Keratinocyte (primary cell): Measurements from ENCODE around the gene GPRC6A. TPM values are rescaled to one million over a fixed set of nuclear protein-coding genes. Genes with fewer than 3 reads are reported as not detected.

Experiments
- DNase-seq: peaks from one replicate; pipeline ENCODE4 v3.0.0-alpha.2; 2011; ENCODE audit warnings: low read depth, missing footprints, low spot score
- FAIRE-seq: peaks from 2 replicates; lab custom pipeline; 2011; peaks lifted over from hg19 to GRCh38; lab: Jason Lieb, UNC
- H2AFZ ChIP-seq: 2 replicates; pipeline ENCODE4 v1.6.0; 2012; ENCODE audit warnings: low read length, control low read depth, inconsistent platforms; ENCODE audit not compliant: control insufficient read depth
- H3K27ac ChIP-seq: 2 replicates; pipeline ENCODE4 v1.5.1; 2011; ENCODE audit warnings: low read length; ENCODE audit not compliant: control insufficient read depth, insufficient read depth
- H3K27me3 ChIP-seq: 3 replicates; pipeline ENCODE4 v1.6.0; 2011; ENCODE audit warnings: low read length; ENCODE audit not compliant: control insufficient read depth, insufficient read depth; ENCODE audit errors: extremely low read depth
- H3K36me3 ChIP-seq, 2 experiments: 2 replicates in 1 of 2; 3 replicates in 1 of 2; pipeline ENCODE4 v1.5.1; 2011; ENCODE audit warnings: low read length in 2 of 2, mild to moderate bottlenecking in 1 of 2; ENCODE audit not compliant: control insufficient read depth in 2 of 2, insufficient read depth in 2 of 2; ENCODE audit errors: extremely low read depth in 1 of 2
- H3K4me1 ChIP-seq: 3 replicates; pipeline ENCODE4 v1.5.1; 2011; ENCODE audit warnings: low read length; ENCODE audit not compliant: control insufficient read depth, insufficient read depth; ENCODE audit errors: extremely low read depth
- H3K4me2 ChIP-seq: 3 replicates; pipeline ENCODE4 v1.6.0; 2011; ENCODE audit warnings: low read depth, low read length; ENCODE audit not compliant: control insufficient read depth, insufficient read depth; ENCODE audit errors: extremely low read depth
- H3K4me3 ChIP-seq, 3 experiments: fragments of 200-600 bp in 1 of 3; sonication (generic) in 1 of 3; 2 replicates in 2 of 3; 3 replicates in 1 of 3; pipeline ENCODE4 v1.5.1; 2011 to 2016; ENCODE audit warnings: low read length in 3 of 3, mild to moderate bottlenecking in 3 of 3, control low read depth in 2 of 3, inconsistent platforms in 1 of 3, low read depth in 1 of 3, mixed read lengths in 1 of 3, mixed run types in 1 of 3, moderate library complexity in 1 of 3; ENCODE audit not compliant: control insufficient read depth in 2 of 3, insufficient read depth in 2 of 3; ENCODE audit errors: extremely low read depth in 1 of 3
- H3K79me2 ChIP-seq: 2 replicates; pipeline ENCODE4 v1.6.0; 2012; ENCODE audit warnings: low read length; ENCODE audit not compliant: control insufficient read depth, insufficient read depth
- H3K9ac ChIP-seq: 3 replicates; pipeline ENCODE4 v1.6.0; 2011; ENCODE audit warnings: low read length; ENCODE audit not compliant: control insufficient read depth, insufficient read depth; ENCODE audit errors: extremely low read depth
- H3K9me1 ChIP-seq: 3 replicates; pipeline ENCODE4 v1.6.0; 2011; ENCODE audit warnings: low read length; ENCODE audit not compliant: control insufficient read depth, insufficient read depth; ENCODE audit errors: extremely low read depth
- H3K9me3 ChIP-seq: 2 replicates; pipeline ENCODE4 v1.5.1; 2012; ENCODE audit warnings: low read depth, low read length; ENCODE audit not compliant: control insufficient read depth
- H4K20me1 ChIP-seq: 3 replicates; pipeline ENCODE4 v1.6.0; 2011; ENCODE audit warnings: low read length; ENCODE audit not compliant: control insufficient read depth, insufficient read depth; ENCODE audit errors: extremely low read depth
- EZH2 ChIP-seq: IDR thresholded peaks from one replicate; pipeline ENCODE4 v1.6.1; 2012; ENCODE audit warnings: inconsistent platforms, mild to moderate bottlenecking, low read length, moderate library complexity
- dilution Hi-C: fragments of 300-500 bp; cut with MboI; formaldehyde crosslinking; loops from one replicate; pipeline ENCODE4 v1.7.0; 2020; ENCODE audit warnings: low sequenced_read_pairs; ENCODE audit not compliant: extremely low pct_ligation_motif_present
- polyA plus RNA-seq, 5 experiments: library from polyadenylated mRNA; depleted of rRNA in 3 of 5; stranded (reverse) in 3 of 5; stranded (forward) in 1 of 5; unstranded in 1 of 5; fragments of >200 nt; gene quantifications; 1 replicate in 1 of 5; 2 replicates in 3 of 5; 3 replicates in 1 of 5; pipeline versions ENCODE4 v1.2.1 to v1.2.3, GENCODE V29; 2011 to 2012; ENCODE audit warnings: missing spikeins in 2 of 5, low read depth in 1 of 5, low replicate concordance in 1 of 5
- TF ChIP-seq, protein P1 (sequence below), 3 experiments: IDR thresholded peaks in 1 of 3; conservative IDR thresholded peaks in 1 of 3; optimal IDR thresholded peaks in 1 of 3; 2 replicates in 2 of 3; 3 replicates in 1 of 3; pipeline versions ENCODE3 to v1.5.1; 2011; ENCODE audit warnings: low read length in 3 of 3, mild to moderate bottlenecking in 3 of 3, moderate library complexity in 2 of 3, control low read depth in 1 of 3, inconsistent platforms in 1 of 3; ENCODE audit not compliant: insufficient read depth in 2 of 3; ENCODE audit errors: extremely low read depth in 1 of 3

The GPRC6A gene
- polyA plus RNA-seq, 1 donor (not counting 4 experiments of a cell fraction or from before 2014, with no cell fraction given), result not detected

DNA sequence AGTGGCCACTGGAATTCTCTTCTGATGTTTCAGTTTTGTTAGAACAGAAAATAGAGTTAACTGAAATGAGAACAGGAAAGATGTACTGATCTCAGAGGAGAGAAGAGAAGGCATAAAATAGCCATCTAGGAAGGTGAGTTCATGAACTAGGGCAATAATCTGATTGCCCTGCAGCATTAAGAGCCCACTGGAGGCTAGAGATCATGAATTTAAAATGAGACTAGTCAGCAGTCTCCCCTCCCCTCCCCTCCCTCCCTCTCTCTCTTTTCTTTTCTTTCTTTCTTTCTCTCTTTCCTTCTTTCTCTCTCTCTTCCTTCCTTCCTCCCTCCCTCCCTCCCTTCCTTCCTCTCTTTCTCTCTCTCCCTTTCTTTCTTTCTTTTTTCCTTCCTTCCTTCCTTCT is 28.9 kb downstream of the GPRC6A start:
- no peak overlapping the region for H2AFZ ChIP-seq

DNA sequence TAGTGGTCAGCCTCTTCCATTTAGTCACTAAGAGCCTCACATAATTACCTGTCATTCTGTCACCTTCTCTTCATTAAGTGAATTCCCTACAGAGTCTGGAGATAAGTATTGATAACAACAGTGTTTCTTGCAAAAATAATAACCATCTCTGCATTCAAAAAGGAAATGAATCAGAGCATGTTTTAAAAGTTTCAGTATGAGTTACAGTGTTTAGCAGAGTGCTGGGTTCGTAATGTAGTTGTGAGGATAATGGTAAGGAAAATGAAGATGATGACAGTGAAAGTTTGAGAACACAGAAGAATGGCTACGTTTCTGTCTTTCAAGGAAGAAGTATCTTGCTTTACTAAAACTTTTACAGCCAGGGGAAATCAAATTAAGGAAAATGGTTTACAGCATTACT is 31.3 kb downstream of the GPRC6A start:
- Histone ChIP-seq H3K79me2 (no peaks in the 10 kb centered on the region), H3K36me3 (no peaks in the 10 kb centered on the region), H4K20me1 (no peaks in the 10 kb centered on the region), H3K9me3 (no peaks in the 10 kb centered on the region), H3K27me3 (no peaks in the 10 kb centered on the region), H3K27ac (no peak overlapping the region), H3K4me3 (no peak overlapping the region), H2AFZ (no peak overlapping the region), H3K4me2 (no peak overlapping the region), H3K9me1 (no peaks in the 10 kb centered on the region), H3K4me1 (no peaks in the 10 kb centered on the region), H3K9ac (no peak overlapping the region)
- no peak for FAIRE-seq
- DNase-seq, result no peak
- TF ChIP-seq, protein P1, sequence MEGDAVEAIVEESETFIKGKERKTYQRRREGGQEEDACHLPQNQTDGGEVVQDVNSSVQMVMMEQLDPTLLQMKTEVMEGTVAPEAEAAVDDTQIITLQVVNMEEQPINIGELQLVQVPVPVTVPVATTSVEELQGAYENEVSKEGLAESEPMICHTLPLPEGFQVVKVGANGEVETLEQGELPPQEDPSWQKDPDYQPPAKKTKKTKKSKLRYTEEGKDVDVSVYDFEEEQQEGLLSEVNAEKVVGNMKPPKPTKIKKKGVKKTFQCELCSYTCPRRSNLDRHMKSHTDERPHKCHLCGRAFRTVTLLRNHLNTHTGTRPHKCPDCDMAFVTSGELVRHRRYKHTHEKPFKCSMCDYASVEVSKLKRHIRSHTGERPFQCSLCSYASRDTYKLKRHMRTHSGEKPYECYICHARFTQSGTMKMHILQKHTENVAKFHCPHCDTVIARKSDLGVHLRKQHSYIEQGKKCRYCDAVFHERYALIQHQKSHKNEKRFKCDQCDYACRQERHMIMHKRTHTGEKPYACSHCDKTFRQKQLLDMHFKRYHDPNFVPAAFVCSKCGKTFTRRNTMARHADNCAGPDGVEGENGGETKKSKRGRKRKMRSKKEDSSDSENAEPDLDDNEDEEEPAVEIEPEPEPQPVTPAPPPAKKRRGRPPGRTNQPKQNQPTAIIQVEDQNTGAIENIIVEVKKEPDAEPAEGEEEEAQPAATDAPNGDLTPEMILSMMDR (optimal IDR thresholded peaks at IDR 0.05 in 1 of 3, IDR thresholded peaks at IDR 0.05 in 1 of 3, conservative IDR thresholded peaks at IDR 0.05 in 1 of 3; ENCODE audit: extremely low read depth in 1 of 3, insufficient read depth in 2 of 3, low read length in 3 of 3), result no peak
- no peak for TF ChIP-seq EZH2
- dilution Hi-C loops, result no loop called here

More for the DNA sequence above, 28.9 kb downstream of the GPRC6A start:
- Histone ChIP-seq H3K4me1 (no peaks in the 10 kb centered on the region), H4K20me1 (no peaks in the 10 kb centered on the region), H3K9me1 (no peaks in the 10 kb centered on the region), H3K36me3 (no peaks in the 10 kb centered on the region), H3K4me2 (no peak overlapping the region), H3K9me3 (no peaks in the 10 kb centered on the region), H3K9ac (no peak overlapping the region), H3K27me3 (no peaks in the 10 kb centered on the region), H3K79me2 (no peaks in the 10 kb centered on the region), H3K27ac (no peak overlapping the region), H3K4me3 (no peak overlapping the region)
- FAIRE-seq (no peak), DNase-seq (no peak)
- dilution Hi-C loops, result no loop called here
- TF ChIP-seq EZH2, result no peak
- TF ChIP-seq, protein P1 (optimal IDR thresholded peaks at IDR 0.05 in 1 of 3, IDR thresholded peaks at IDR 0.05 in 1 of 3, conservative IDR thresholded peaks at IDR 0.05 in 1 of 3; ENCODE audit: extremely low read depth in 1 of 3, insufficient read depth in 2 of 3, low read length in 3 of 3), result no peak
